ENCODE measurements around the gene RARB.
A peak's percentile ranks its signal among the peaks of the same experiment; 100 is the strongest.

The RARB gene

DNA sequence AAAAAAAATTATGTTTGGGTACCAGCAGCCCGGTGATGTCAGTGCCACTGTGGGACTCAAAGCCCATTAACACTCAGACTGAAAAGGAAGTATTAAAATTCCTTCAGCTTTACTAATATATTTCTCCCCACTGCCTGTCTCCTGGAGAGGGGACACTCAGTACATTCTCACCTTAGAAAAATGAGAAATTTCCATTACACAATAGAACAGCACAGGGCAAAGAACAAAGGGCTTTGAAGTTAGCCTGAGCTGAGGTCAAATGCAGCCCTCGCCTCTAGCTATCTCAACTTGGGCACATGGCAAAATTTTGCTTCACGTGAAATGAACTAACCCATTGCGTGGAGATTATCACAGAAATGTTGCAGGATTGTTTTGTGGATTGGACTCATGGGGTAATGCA lies 80.8 kb downstream of the RARB start:
- peak; percentile 72 for DNase-seq (ENCODE audit: low spot score)

DNA sequence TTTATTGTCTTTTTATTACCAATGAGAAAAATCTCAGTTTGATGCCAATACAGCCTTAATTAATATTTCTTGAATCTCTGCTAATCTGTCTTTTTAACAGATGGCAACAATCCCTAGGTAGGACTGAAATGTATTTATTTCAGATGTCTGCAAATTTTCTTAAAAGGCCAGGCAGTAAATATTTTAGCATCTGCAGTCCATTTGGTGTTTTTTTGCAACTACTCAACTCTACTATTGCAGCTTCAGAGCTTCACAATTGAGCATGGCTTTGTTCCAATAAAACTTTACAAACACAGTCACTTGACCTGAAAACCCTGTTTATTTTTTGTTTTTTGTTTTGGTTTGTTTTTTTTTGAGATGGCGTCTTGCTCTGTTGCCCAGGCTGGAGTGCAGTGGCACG lies 82.7 kb downstream of the RARB start:
- DNase-seq (ENCODE audit: low spot score), result no peak

DNA sequence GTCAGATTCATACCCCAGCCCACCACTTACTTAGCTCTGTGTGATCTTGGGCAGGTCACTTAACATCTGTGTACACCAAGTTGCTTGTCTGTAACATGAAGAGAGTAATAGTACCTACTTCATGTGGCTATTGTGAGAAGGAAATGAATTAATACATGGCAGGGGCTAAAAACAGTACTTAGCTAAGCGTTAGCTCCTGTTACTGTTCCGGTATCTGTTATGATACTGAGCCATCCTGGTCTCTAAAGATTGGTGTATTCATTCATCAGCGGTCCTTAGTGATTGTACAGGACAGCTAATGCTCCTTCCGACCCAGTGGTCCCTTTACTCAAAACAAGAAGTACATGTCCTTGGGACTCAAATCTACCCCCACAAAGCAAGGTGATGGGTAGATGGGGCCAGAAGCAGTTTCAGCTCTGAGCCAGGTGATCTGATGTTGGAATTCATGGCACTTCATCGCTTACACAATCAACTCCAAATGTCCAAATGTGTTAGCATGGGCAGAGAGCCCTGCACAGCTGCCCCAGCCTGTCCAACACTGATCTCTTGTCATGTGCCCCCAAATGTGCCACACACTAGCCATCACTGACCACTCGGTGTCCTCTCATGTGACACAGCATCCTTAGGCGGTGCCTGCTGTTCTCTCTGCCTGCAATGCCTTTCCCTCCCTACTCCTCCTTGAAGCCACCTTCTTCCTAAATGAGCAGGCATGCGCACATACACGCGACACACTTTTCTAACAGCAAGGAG lies 84.1 kb downstream of the RARB start:
- DNase-seq (ENCODE audit: low spot score), result no peak

DNA sequence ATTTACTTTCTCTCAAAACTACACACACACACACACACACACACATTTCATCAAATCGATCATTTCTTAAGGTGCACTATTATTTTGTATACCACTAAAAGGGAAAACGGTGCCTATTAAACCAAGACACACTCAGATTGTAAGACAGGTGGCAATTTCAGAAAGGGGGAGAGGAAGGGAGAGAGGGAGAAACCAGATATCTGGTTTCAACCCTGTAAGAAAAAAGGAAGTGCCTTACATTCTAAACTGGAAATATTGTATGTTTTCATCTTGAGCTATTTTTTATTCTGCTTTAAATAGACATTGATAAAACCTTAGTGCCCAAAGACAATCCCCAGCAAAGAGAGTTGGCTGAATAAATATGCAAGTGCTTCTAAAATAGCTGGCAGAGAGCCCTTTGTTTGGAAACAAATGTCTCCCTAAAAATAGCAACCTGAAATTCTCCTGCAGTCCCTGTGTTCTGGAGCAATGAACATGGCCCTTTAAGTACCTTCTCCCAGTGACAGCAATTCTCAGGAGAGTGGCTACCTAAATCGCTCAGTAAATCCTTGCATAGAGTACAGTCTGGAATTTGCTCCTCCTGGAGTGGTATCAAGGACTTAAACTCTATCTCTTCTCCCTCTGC lies 85.7 kb downstream of the RARB start:
- DNase-seq (ENCODE audit: low spot score), result no peak

DNA sequence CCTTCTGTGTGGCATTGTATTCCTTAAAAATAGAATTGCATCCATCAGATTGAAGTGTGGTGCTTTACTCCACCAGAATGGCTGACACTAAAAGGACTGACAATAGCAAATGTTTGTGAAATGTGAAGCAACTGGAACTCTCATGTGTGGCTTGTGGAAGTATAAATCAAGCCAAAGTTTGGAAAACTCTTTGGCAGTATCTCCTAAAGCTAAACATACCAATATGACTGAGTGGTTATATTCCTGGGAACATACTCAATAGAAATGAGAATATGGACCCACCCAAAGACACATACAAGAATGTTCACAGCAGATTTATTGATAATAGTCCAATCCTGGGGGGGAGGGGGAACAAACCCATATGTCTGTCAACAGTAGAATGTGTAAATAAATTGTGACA lies 87.1 kb downstream of the RARB start:
- no peak for DNase-seq (ENCODE audit: low spot score)

DNA sequence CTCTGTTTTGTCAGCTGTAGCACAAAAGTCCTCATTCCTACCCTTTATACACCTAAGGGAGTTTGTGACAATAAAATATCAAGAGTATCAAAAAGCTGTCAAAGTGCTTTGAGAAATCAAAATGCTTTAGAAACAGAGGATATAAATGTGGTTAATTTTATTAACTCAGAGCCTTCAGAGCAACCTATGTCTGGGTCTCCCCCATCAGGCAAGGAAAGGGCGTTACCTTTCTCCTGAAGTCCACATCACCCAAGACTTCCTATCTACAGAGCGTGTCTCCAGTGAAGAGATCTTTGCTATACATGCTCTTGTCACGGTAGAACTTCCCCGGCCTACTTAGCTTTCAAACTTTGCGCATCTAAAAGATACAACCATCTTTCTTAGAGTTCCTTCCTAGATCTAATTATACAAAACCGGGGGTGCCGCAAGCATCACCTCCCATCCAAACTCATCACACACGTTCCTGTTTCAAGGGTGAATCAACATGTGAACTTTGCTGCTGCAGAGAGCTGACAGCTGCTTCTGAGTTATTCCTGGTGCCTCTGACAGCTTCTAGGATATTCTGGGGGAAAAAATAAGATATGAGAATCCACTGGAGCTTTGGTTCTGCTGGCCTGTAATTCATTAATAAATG lies 93.0 kb downstream of the RARB start:
- no peak for DNase-seq (ENCODE audit: low spot score)

DNA sequence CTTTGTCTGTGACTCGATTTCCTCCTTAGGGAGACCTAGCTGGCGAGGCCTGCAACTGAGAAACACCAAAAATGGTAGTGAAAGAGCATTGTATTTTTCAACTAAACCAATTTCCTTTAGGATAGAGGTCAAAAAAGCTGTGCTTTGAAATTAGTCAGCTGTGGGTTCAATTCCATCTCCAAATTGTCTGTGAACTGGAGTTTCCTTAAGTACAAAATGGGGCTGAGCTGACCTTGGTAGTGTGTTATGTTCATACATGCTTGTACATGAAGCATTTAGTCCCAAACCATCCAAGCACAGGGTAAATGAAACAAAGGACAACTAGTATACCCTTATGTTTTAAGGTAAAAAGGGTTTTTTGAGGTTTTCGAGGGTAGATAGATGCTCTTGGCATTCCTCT lies 99.3 kb downstream of the RARB start:
- no peak for DNase-seq (ENCODE audit: low spot score)

DNA sequence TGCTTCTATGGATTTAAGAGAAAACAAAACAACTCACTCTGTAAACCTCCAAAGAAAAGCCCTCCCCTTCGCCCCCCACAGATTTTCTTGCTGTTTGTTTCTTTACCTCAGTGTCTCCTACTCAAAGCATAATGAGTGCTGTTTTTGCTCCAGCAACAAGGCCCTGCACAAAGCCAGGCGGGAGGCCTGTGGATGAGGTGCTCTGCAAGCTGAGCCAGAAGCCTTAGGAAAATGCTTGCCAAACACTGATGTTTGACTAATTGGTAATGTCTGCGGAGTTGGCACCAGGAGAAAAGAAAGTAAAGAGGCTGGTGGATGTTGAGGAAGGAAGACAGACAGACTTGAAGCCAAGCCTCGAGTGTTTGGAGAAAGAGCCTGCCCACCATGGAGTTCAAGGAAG lies 99.7 kb downstream of the RARB start:
- peak; percentile 48 for DNase-seq (ENCODE audit: low spot score)

DNA sequence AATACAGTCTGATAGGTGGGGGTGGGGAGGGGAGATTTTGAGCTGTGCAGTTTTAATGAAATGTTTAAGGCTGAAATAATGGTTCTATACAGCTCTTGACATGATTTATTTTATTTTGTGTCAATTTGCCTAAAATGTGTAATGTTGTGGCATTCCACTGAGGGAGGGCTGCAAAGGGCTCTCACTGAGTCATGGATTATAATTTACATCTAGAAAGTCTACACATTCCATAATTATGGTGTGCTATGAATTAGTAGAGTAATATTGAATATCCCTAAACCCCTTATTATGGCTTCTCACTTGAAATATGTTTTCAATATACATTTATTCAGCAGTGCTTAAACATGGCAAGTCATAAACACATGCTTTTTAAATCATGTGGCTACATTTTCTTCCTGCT lies 103.9 kb downstream of the RARB start:
- DNase-seq (ENCODE audit: low spot score), result no peak

DNA sequence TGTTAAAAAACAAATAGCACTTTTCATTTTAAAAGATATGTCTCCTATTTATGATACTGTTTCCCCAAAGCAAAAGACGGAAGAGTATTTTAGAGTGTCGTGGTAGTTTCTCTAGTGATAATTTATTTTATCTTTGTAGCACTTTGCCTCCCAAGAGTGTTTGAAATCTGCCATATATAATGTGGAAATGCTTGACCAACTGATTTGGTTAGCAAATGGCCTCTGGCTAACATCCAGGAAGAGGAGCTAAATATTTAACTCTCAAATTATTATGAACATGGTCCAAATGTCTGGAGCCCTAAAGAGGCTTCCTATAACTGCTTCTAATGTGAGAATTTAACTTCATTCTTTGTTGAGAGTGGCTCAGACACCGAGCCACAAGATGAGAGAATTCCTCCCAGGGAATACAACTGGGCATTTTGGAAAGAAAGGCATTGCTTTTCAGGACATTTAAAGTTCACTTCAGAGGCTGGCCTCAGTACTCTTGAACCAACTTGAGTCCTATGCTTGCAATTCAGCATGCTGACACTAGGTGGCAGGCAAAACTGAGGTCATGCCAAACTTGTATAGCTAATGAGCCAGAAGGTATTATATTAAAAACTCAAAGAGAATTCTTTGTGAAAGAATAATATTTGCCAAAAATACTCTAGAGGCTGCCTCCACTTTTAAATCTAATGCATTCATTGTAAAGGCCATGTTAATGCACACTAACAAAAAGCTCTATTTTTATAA lies 104.5 kb downstream of the RARB start:
- no peak for DNase-seq (ENCODE audit: low spot score)

DNA sequence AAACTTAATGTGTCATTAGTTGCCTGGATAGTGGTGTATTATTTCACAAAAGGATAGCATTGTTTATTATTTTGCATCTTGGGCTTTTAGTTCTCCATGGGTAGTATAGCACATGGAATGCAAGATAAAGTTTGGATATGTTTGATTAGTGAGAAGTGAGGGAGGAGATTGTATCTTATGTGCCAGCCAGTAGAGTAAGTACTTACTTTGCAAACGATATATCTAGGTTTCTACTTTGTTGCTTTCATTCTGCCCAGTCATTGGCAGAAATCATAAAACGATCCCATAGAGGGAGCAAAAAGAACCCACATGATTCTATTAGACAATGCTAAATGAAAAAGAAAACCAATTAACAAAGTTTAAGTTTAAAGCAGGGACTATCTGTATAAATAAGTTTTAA lies 105.3 kb downstream of the RARB start:
- no peak for DNase-seq (ENCODE audit: low spot score)

DNA sequence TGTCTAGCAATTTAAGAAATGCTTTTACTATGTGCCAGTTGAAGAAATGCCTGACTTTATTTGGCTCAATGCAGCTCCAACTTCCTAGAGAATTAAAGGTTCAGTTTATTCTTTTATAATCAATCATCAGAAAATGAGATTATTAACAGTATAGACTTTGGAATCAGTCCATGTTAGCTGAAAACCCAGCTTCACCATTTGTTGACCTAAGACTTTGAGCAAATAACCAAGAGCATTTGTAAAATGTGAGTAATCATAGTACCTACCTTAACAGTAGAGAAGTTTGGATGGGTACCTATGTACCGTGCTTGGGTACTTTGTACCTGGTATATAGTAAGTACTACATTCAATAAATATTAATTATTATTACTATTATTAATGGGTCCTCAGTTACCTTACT lies 105.9 kb downstream of the RARB start:
- no peak for DNase-seq (ENCODE audit: low spot score)

DNA sequence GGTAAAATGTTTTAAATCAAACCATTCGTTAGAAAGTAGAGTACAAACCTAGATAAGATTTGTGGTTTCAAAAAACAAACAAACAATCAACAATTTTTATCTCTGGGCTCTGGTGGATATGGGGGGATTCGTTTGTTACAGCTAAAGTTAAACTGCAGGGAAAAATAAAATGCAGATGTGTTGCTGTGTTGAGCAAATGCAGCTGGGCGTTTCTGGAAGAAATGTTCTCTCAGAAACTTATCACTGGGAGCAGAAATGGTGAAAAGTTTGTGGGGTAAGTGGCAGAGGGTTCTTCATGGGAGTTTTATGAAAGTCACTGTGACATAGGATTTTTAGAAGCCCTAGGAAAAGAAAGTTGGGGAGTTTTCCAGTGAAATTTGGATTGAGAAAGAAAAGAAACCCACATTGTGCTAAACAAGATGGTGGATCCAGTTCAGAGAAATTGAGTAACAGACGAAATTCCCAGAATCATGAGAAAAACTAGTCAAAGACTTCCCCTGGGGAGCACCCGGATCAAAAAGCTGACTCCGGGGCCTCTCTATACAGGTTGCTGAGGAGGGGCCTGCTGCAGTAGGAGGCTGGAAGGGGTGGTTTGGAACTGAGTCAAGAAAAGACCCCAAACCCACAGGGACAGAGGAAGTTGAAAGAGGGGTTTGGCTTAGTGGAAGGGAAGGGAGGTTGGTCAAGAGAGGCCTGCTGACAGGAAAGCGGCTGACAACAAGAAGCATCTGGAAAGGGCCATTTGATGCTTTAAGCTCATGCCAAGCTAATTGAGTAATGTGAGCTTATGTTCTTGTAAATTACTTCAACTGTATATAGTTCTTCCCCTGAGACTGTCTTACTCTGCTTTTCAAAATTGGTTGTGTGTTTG lies 108.7 kb downstream of the RARB start:
- no peak for DNase-seq (ENCODE audit: low spot score)

DNA sequence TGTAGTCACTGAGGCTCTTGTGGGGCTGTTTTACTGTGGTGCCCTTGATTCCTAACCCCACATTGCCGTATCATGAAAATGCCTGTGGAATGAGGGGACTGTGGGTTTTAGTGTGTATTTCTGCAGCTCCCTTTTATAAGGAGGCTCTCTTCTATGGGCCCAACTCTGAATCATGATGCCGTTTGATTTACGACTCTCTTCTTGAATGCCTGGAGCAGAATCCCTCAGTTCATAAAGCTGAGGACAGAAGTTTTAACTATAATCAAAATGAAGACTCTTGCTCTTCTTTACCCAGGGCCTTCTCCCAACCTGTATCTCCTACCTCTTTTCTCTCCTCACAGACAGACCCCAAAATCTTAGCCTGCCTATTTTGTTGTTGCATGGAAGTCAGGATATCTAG lies 109.5 kb downstream of the RARB start:
- no peak for DNase-seq (ENCODE audit: low spot score)

DNA sequence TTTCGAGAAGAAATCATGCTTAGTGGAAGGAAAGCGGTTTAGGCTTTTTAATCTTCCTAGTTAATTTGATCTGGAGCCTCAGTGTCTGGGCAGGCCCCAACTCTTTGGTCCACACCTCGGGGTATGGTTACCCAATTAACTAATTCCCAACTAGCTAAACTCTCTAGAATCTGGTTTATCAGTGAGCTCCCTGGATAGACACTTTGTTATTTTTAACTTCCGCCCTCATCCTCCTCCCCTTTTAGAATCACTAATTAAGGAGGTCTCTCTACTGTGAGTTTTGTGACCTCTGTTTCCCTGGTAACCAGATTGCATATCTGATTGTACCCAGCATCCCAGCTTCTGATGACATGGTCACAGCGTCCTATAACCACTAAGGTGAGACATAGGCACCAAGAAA lies 112.2 kb downstream of the RARB start:
- DNase-seq (ENCODE audit: low spot score), result no peak

DNA sequence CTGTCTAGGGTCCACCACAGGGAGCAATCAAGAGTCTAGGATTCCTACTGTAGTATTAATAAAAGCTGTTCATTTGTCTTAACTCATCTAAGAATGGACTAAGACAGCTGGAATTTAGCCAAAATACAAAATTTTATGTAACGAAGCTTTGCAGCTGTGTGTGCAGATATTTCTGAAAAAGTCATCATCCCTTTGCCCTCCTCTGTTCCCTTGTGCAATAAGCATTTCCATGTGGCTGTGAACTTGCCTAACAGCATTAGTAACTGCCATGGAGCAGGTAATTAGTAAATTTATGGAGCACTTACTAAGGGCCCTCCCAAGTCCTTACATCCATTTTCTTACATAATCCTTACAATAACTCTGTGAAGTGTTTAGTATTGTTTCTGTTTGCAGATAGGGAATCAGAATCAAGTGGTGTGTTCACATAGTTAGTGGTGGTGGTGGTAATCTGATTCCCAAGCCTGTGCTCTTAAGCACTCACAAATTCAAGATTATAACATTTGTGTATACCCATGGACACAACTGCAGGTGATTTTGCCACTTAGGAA lies 114.5 kb downstream of the RARB start:
- no peak for DNase-seq (ENCODE audit: low spot score)

DNA sequence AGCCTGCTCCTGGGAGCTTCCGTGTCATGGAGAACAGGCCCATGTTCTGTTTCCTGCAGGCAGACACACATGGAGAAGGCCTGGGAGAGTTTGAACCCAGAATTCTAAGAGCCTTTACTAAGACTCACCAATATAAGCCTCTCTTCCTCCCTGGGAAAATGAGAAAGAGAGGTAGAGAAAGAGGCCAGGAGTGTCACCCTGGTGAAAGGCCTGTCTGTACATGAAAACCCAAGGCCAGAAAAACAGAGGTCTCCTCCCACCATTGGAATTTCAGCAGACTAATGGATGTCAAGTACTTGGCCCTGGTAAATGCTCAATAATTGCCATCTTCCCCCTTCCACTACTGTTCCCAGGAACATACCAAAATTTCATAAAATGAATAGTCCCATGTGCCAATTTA lies 119.0 kb downstream of the RARB start:
- DNase-seq (ENCODE audit: low spot score), result no peak

DNA sequence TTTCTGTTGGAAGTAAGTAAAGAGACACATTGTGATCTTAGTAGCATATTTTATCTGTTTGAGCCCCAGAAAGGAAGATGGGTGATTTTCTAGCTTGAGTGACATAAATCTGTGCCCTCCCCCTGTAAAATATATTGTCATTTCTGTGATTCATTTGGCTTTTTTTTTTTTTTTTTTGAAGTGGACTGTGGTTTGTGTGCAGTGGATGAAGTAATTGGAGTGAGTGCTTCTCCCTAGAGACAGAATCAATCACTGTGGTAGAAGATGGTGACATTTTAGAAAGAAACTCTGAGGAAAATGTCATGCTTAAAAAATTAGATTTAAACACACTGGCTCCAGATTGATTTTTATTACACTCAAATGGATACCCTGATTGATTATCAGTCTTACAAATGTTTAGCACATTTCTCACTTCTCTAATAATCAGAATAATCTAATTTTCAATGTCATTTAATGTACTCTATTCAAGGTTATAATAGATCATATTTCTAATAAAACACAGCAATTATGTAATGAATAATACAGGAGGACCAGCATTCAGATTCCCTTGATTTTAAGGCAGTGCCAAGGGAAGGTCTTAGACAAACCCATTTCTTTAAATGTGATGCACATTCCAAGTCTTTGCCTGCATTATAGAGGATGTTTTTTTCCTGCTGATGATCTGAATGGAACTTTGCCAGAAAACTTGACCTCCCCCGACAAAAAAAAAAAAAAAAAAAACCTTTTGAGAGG lies 120.0 kb downstream of the RARB start:
- DNase-seq (ENCODE audit: low spot score), result peak; percentile 31

DNA sequence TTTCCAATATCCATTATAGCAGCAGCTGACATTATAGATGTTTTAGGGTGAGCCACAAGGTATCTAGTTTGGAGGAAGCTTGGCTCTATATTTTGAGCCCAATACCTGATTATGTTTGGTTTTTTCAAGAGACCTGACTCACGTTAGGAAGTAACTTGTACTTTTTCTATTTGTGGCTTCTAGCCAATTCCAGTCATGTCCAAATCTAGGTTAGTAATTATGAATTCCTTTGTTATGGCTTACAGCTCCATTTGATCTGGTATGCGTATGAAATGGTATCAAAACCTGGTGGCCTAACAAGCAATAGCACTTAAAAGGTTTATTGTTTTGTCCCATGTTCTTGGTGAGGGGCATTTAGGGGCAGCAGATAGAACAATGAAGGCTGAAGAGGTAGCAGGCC lies 120.8 kb downstream of the RARB start:
- DNase-seq (ENCODE audit: low spot score), result no peak

DNA sequence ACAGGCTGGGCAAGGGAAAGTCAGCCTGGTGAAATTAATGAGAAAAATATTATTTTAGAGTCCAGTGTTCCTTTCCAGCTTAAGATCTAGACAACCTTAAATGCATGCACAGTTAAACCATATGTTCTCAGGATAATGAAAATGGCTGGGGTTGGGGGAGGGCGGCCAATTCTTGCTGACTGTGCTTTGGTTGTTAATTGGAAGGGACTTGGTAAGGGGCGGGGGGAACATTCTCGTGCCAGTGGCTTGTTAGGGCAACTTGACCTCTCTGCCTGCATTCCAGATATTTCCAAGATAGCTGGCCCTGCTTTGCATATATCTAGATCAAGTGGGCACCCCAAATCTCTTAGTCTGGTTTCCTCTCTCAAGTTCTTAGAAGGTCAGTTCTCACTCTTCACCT lies 124.2 kb downstream of the RARB start:
- DNase-seq (ENCODE audit: low spot score), result no peak

DNA sequence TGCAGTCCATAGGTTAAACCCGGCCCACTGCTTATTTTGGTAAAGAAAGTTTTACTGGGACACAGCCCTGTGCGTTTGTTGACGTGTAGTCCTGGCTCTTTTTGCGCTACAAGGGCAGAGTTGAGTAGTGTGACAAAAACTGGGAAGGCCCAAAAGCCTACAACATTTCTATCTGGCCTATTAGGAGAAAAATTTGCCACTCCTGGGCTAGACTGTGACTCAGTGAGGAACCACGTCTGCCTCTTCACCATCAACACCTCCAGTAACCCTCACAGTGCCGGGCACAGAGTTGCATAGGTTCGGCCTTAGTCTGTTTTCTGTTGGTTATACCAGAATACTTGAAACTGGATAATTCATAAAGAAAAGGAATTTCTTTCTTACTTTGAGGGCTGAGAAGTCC lies 126.3 kb downstream of the RARB start:
- DNase-seq (ENCODE audit: low spot score), result no peak
